ENCODE data around the gene SLC34A3. TPM values are rescaled to one million over a fixed set of nuclear protein-coding genes. Genes with fewer than 3 reads are reported as not detected.

SLC34A3 gene
- total RNA-seq, 1 donor from 2014 or later: 0.09 TPM

GRCh38 chr9:137226338-137227053, 4.2 kb upstream of the SLC34A3 start:
- Histone ChIP-seq H2AFZ (ENCODE audit: low read depth, low read length) (no peak overlapping the region), H3K9ac (ENCODE audit: low read length) (no peak overlapping the region), H3K79me2 (ENCODE audit: insufficient read depth, low read length) (no peaks in the 10 kb centered on the region), H4K20me1 (ENCODE audit: insufficient read depth, low read length) (no peaks in the 10 kb centered on the region), H3K9me3 (ENCODE audit: insufficient read depth, low read depth, low read length) (no peaks in the 10 kb centered on the region), H3K27ac (ENCODE audit: low read depth, low read length) (no peak overlapping the region), H3K4me1 (ENCODE audit: insufficient read depth, low read length) (peaks cover 22% of the 10 kb centered on the region), H3K4me3 (ENCODE audit: insufficient read depth, low read depth, low read length) (no peak overlapping the region), H3K36me3 (ENCODE audit: insufficient read depth, low read length) (no peaks in the 10 kb centered on the region), H3K4me2 (ENCODE audit: low read length) (no peak overlapping the region), H3K27me3 (ENCODE audit: insufficient read depth, low read length) (no peaks in the 10 kb centered on the region)
- Mint-ChIP-seq H3K36me3 (ENCODE audit: low read depth, unreplicated experiment) (no peaks in the 10 kb centered on the region), H3K9me3 (ENCODE audit: unreplicated experiment) (no peaks in the 10 kb centered on the region), H3K4me1 (ENCODE audit: low read depth, unreplicated experiment) (peaks cover 4% of the 10 kb centered on the region), H3K27ac (ENCODE audit: unreplicated experiment) (no peak overlapping the region), H3K4me3 (ENCODE audit: unreplicated experiment) (no peak overlapping the region), H3K27me3 (ENCODE audit: low read depth, unreplicated experiment) (no peaks in the 10 kb centered on the region)
- DNase-seq (ENCODE audit: low read depth) (no peak), FAIRE-seq (no peak)
- TF ChIP-seq EZH2 (IDR thresholded peaks at IDR 0.05; ENCODE audit: insufficient read depth, low read length): no peak
- TF ChIP-seq CTCF (IDR thresholded peaks at IDR 0.05; ENCODE audit: insufficient read depth, low read depth, low read length): no peak

GRCh38 chr9:137227054-137227852, 3.4 kb upstream of the SLC34A3 start, which contains the start of gene RNF224:
Gene RNF224, plus strand, starts transcription at chr9:137227502. Its CDS starts 834 bp downstream, at chr9:137228336.
- no peak within 1 kb of the TSS for H3K9ac ChIP-seq (ENCODE audit: low read length)
- H3K4me2 ChIP-seq (ENCODE audit: low read length): peak within 1 kb of the TSS; percentile 35
- no peaks in the 10 kb centered on the region for H3K27me3 ChIP-seq (ENCODE audit: insufficient read depth, low read length)
- H4K20me1 ChIP-seq (ENCODE audit: insufficient read depth, low read length): no peaks in the 10 kb centered on the region
- no peaks in the 10 kb centered on the region for H3K27me3 Mint-ChIP-seq (ENCODE audit: low read depth, unreplicated experiment)
- no peaks in the 10 kb centered on the region for H3K36me3 ChIP-seq (ENCODE audit: insufficient read depth, low read length)
- H3K27ac Mint-ChIP-seq (ENCODE audit: unreplicated experiment): peak within 1 kb of the TSS; percentile 77
- H3K79me2 ChIP-seq (ENCODE audit: insufficient read depth, low read length): no peaks in the 10 kb centered on the region
- peaks cover 4% of the 10 kb centered on the region for H3K4me1 Mint-ChIP-seq (ENCODE audit: low read depth, unreplicated experiment)
- FAIRE-seq: no peak
- no peak for TF ChIP-seq EZH2 (IDR thresholded peaks at IDR 0.05; ENCODE audit: insufficient read depth, low read length)
- TF ChIP-seq CTCF (IDR thresholded peaks at IDR 0.05; ENCODE audit: insufficient read depth, low read depth, low read length): peak; percentile 61
- H3K9me3 ChIP-seq (ENCODE audit: insufficient read depth, low read depth, low read length): no peaks in the 10 kb centered on the region
- DNase-seq (ENCODE audit: low read depth): peak; percentile 27
- no peak within 1 kb of the TSS for H3K4me3 ChIP-seq (ENCODE audit: insufficient read depth, low read depth, low read length)
- no peak within 1 kb of the TSS for H3K27ac ChIP-seq (ENCODE audit: low read depth, low read length)
- no peaks in the 10 kb centered on the region for H3K9me3 Mint-ChIP-seq (ENCODE audit: unreplicated experiment)
- H3K36me3 Mint-ChIP-seq (ENCODE audit: low read depth, unreplicated experiment): no peaks in the 10 kb centered on the region
- H3K4me3 Mint-ChIP-seq (ENCODE audit: unreplicated experiment): no peak within 1 kb of the TSS
- H3K4me1 ChIP-seq (ENCODE audit: insufficient read depth, low read length): peaks cover 22% of the 10 kb centered on the region
- H2AFZ ChIP-seq (ENCODE audit: low read depth, low read length): peak within 1 kb of the TSS; percentile 18
